SK-N-SH treated with all-trans-retinoic acid at 6 μM for 48 hours (cell line): ENCODE results near the gene NGEF.

Experiments used
- ATAC-seq: fragments of 200-7000 bp; cut with Tn5 transposase; 3 replicates; pipeline ENCODE4 v1.9.1; 2020; ENCODE audit warnings: mild to moderate bottlenecking, moderate library complexity
- ARNTL ChIP-seq: fragments of 450-650 bp; formaldehyde crosslinking; IDR thresholded peaks from 2 replicates; pipeline ENCODE4 v1.5.0; 2020; ENCODE audit warnings: low read depth, mild to moderate bottlenecking, moderate library complexity, borderline replicate concordance
- CSDC2 ChIP-seq: fragments of 250-450 bp; sonication (Bioruptor Pico); IDR thresholded peaks from 2 replicates; pipeline ENCODE4 v1.5.0; 2020; ENCODE audit warnings: mild to moderate bottlenecking, moderate library complexity
- GLIS3 ChIP-seq: fragments of 250-450 bp; sonication (Bioruptor Pico); IDR thresholded peaks from 2 replicates; pipeline ENCODE4 v1.5.0; 2020; ENCODE audit warnings: mild to moderate bottlenecking, moderate library complexity
- OSR1 ChIP-seq: fragments of 250-450 bp; sonication (Bioruptor Pico); IDR thresholded peaks from 2 replicates; pipeline ENCODE4 v1.8.0; 2022; ENCODE audit warnings: moderate library complexity, mild to moderate bottlenecking, inconsistent platforms
- PPARA ChIP-seq: fragments of 250-450 bp; sonication (Bioruptor Pico); IDR thresholded peaks from 2 replicates; pipeline ENCODE4 v1.5.0; 2020; ENCODE audit warnings: mild to moderate bottlenecking, borderline replicate concordance
- SNAI2 ChIP-seq: fragments of 250-450 bp; sonication (Bioruptor Pico); IDR thresholded peaks from 2 replicates; pipeline ENCODE4 v1.5.0; 2020; ENCODE audit warnings: mild to moderate bottlenecking, moderate library complexity
- TOX ChIP-seq: fragments of 250-450 bp; sonication (Bioruptor Pico); IDR thresholded peaks from 2 replicates; pipeline ENCODE4 v1.8.0; 2021; ENCODE audit warnings: mild to moderate bottlenecking, moderate library complexity, borderline replicate concordance
- ZFP3 ChIP-seq: fragments of 250-450 bp; sonication (Bioruptor Pico); IDR thresholded peaks from 2 replicates; pipeline ENCODE4 v1.5.0; 2020; ENCODE audit warnings: mild to moderate bottlenecking, moderate library complexity
- ZFP30 ChIP-seq: fragments of 450-650 bp; formaldehyde crosslinking; IDR thresholded peaks from 2 replicates; pipeline ENCODE4 v1.5.0; 2022; ENCODE audit warnings: mild to moderate bottlenecking, moderate library complexity
- ZNF70 ChIP-seq: fragments of 450-650 bp; formaldehyde crosslinking; IDR thresholded peaks from 2 replicates; pipeline ENCODE4 v1.5.0; 2020; ENCODE audit warnings: mild to moderate bottlenecking, moderate library complexity
- ZNF8 ChIP-seq: fragments of 450-650 bp; formaldehyde crosslinking; IDR thresholded peaks from 2 replicates; pipeline ENCODE4 v1.5.0; 2020; ENCODE audit warnings: mild to moderate bottlenecking, moderate library complexity
- TF ChIP-seq, protein P1 (sequence below): fragments of 250-450 bp; sonication (Bioruptor Pico); IDR thresholded peaks from 2 replicates; pipeline ENCODE4 v1.8.0; 2021; ENCODE audit warnings: low read depth, mild to moderate bottlenecking, moderate library complexity, borderline replicate concordance
- TF ChIP-seq, protein P2 (sequence below): fragments of 250-450 bp; sonication (Bioruptor Pico); IDR thresholded peaks from 2 replicates; pipeline ENCODE4 v1.5.0; 2020; ENCODE audit warnings: mild to moderate bottlenecking, moderate library complexity
- TF ChIP-seq, protein P3 (sequence below): fragments of 250-450 bp; sonication (Bioruptor Pico); IDR thresholded peaks from 2 replicates; pipeline ENCODE4 v1.8.0; 2020; ENCODE audit warnings: mild to moderate bottlenecking, moderate library complexity, borderline replicate concordance
- TF ChIP-seq, protein P4 (sequence below): fragments of 250-450 bp; sonication (Bioruptor Pico); IDR thresholded peaks from 2 replicates; pipeline ENCODE4 v1.5.1; 2020; ENCODE audit warnings: low read depth, mild to moderate bottlenecking, moderate library complexity

The NGEF gene

DNA sequence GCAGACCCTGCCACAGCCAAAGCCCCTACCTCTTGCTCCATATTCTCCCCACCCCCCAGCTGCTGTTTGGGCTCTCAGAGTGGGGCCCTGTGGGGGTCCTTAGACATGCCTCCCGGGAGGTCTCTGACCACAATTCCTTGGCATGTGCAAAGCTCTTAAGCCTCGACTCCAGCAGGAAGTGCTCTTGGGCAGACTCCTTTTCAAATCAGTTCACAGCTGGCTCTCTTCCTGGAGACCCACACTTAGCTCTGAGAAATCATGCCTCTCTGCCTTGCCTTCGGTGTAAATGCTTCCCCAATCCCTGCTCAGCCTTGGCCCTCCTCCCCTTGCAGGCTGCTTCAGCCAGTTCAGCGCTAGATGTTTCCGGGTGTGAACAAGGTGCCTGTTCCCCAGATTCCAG lies 46.9 kb downstream of the NGEF start (continued):
- TF ChIP-seq, protein P1, sequence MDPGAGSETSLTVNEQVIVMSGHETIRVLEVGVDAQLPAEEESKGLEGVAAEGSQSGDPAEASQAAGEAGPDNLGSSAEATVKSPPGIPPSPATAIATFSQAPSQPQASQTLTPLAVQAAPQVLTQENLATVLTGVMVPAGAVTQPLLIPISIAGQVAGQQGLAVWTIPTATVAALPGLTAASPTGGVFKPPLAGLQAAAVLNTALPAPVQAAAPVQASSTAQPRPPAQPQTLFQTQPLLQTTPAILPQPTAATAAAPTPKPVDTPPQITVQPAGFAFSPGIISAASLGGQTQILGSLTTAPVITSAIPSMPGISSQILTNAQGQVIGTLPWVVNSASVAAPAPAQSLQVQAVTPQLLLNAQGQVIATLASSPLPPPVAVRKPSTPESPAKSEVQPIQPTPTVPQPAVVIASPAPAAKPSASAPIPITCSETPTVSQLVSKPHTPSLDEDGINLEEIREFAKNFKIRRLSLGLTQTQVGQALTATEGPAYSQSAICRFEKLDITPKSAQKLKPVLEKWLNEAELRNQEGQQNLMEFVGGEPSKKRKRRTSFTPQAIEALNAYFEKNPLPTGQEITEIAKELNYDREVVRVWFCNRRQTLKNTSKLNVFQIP (CRISPR knock-in tag) = no peak
- TF ChIP-seq TOX (CRISPR knock-in tag) (no peak), PPARA (no peak), CSDC2 (CRISPR knock-in tag) (no peak)
- TF ChIP-seq, protein P2, sequence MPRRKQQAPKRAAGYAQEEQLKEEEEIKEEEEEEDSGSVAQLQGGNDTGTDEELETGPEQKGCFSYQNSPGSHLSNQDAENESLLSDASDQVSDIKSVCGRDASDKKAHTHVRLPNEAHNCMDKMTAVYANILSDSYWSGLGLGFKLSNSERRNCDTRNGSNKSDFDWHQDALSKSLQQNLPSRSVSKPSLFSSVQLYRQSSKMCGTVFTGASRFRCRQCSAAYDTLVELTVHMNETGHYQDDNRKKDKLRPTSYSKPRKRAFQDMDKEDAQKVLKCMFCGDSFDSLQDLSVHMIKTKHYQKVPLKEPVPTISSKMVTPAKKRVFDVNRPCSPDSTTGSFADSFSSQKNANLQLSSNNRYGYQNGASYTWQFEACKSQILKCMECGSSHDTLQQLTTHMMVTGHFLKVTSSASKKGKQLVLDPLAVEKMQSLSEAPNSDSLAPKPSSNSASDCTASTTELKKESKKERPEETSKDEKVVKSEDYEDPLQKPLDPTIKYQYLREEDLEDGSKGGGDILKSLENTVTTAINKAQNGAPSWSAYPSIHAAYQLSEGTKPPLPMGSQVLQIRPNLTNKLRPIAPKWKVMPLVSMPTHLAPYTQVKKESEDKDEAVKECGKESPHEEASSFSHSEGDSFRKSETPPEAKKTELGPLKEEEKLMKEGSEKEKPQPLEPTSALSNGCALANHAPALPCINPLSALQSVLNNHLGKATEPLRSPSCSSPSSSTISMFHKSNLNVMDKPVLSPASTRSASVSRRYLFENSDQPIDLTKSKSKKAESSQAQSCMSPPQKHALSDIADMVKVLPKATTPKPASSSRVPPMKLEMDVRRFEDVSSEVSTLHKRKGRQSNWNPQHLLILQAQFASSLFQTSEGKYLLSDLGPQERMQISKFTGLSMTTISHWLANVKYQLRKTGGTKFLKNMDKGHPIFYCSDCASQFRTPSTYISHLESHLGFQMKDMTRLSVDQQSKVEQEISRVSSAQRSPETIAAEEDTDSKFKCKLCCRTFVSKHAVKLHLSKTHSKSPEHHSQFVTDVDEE (CRISPR knock-in tag) = no peak

DNA sequence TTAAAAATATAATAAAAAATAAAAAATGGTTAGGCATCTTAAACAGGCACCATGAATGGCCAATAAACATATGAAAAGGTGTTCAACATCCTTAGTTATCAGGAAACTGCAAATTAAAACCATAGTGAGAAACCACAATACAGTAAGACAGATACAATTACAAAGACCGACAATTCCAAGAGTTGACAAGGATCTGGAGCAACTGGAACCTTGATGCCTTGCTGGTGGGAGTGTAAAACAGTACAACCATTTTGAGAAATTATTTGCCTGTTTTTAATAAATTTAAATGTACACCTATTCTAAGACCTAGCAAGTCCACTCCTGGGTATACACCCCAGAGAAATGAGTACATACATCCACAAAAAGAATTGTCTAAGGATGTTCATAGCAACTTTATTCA lies 49.1 kb downstream of the NGEF start:
- no peak for ATAC-seq
- TF ChIP-seq ARNTL (CRISPR knock-in tag) = no peak
- TF ChIP-seq, all 23 proteins: peak for 0

DNA sequence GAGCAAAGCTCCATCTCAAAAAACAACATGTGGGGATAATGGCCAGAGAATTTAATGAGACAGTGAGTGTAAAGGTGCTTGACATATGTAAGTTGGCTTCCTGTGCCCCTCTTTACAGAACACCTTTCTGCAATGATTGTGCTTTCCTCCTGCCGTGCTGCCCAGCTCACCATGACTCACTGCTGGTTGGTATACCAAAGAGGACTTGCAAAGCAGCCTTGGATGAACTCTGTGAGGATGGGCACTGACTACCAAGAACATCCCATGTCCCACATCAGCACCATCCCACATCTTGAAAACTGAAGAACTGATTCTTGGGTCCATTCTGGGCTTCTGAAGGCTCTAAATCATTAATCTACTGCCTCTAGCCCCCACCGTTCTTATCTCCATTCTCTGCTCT lies 52.2 kb downstream of the NGEF start:
- TF ChIP-seq, protein P3, sequence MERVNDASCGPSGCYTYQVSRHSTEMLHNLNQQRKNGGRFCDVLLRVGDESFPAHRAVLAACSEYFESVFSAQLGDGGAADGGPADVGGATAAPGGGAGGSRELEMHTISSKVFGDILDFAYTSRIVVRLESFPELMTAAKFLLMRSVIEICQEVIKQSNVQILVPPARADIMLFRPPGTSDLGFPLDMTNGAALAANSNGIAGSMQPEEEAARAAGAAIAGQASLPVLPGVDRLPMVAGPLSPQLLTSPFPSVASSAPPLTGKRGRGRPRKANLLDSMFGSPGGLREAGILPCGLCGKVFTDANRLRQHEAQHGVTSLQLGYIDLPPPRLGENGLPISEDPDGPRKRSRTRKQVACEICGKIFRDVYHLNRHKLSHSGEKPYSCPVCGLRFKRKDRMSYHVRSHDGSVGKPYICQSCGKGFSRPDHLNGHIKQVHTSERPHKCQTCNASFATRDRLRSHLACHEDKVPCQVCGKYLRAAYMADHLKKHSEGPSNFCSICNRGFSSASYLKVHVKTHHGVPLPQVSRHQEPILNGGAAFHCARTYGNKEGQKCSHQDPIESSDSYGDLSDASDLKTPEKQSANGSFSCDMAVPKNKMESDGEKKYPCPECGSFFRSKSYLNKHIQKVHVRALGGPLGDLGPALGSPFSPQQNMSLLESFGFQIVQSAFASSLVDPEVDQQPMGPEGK (CRISPR knock-in tag) = no peak
- no peak for TF ChIP-seq ZNF70
- TF ChIP-seq, protein P2 (CRISPR knock-in tag) = no peak

DNA sequence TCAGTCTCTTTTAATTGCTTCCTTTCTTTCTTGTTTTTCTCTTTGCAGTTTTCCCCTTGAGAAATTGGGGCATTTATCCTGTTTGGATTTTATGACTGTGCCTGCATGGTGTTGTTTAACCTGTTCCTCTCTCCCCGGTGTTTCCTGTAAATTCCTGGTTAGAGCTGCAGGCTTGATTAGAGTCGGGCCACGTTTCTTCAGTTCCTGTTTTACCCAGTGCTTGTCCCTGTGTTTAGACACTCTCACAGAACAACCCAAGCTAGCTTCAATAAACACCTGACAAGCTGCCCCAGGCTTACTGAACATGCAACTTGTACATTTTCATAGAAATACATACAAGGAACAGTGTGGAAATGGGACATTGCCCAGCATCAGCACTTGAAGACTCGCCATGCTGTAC lies 53.9 kb downstream of the NGEF start:
- TF ChIP-seq GLIS3 (CRISPR knock-in tag) (no peak), OSR1 (CRISPR knock-in tag) (no peak), ZNF8 (CRISPR knock-in tag) (no peak), ZFP30 (CRISPR knock-in tag) (no peak), SNAI2 (CRISPR knock-in tag) (no peak)
- no peak for ATAC-seq

More for the DNA sequence above, 52.2 kb downstream of the NGEF start:
- ATAC-seq = no peak

DNA sequence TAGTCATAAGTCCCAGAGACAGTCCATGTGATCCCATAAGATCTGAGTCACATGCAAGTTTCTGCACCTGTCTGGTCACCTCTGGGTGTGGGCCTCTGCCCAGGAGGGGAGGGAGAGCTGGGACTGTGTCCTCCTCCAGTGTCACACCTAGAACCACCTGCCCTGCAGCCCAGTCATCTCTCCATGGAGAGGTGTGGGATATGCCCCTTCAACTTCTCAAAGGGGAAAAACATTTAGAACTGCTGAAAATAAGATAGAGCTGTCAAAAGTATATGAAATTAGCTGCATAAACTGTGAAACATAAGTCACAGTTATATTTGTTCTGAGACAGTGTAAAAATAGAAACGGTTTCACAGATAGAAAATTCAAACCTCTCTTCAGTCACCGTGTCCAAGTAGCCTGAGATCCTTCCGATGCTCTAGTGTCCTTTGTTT lies 55.4 kb downstream of the NGEF start:
- ATAC-seq = no peak
- no peak for TF ChIP-seq ZNF70
- TF ChIP-seq ZFP3 = no peak
- no peak for TF ChIP-seq ZNF8 (CRISPR knock-in tag)
- TF ChIP-seq, protein P4, sequence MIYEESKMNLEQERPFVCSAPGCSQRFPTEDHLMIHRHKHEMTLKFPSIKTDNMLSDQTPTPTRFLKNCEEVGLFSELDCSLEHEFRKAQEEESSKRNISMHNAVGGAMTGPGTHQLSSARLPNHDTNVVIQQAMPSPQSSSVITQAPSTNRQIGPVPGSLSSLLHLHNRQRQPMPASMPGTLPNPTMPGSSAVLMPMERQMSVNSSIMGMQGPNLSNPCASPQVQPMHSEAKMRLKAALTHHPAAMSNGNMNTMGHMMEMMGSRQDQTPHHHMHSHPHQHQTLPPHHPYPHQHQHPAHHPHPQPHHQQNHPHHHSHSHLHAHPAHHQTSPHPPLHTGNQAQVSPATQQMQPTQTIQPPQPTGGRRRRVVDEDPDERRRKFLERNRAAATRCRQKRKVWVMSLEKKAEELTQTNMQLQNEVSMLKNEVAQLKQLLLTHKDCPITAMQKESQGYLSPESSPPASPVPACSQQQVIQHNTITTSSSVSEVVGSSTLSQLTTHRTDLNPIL (CRISPR knock-in tag) = no peak
- TF ChIP-seq OSR1 (CRISPR knock-in tag) = no peak
- no peak for TF ChIP-seq SNAI2 (CRISPR knock-in tag)
- TF ChIP-seq, all 23 proteins: peak for 0
